Measurements from ENCODE around the gene MALSU1. TPM values are rescaled to one million over a fixed set of nuclear protein-coding genes. Genes with fewer than 3 reads are reported as not detected.

Gene MALSU1
- total RNA-seq, 1 donor from 2014 or later: 62.3 TPM

DNA sequence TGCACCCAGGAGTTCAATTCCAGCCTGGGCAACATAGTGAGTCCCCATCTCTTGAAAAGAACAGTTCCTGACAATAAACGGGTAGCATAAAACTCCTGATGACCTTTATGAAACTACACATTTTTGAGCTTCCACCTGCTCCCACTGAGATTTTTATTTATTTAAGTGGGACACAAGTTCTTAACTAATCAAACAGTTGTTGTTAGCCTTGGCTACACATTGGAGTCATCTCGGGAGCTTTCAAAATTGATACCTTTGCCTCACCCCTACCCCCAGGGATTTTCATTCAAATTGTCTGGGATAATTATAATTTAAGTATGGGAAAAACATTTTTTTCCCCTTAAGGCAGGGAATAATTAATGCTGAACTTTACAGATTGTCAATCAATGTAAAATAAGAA is 39.3 kb downstream of the MALSU1 start:
- Histone ChIP-seq H3K79me2 (ENCODE audit: insufficient read depth, low read length) (peaks cover 41% of the 10 kb centered on the region), H3K27ac (ENCODE audit: low read depth, low read length) (no peak overlapping the region), H2AFZ (ENCODE audit: low read depth, low read length) (no peak overlapping the region), H3K4me1 (ENCODE audit: insufficient read depth, low read length) (peaks cover 34% of the 10 kb centered on the region), H3K9me3 (ENCODE audit: insufficient read depth, low read depth, low read length) (peaks cover 4% of the 10 kb centered on the region), H3K4me2 (ENCODE audit: low read length) (no peak overlapping the region), H3K27me3 (ENCODE audit: insufficient read depth, low read length) (no peaks in the 10 kb centered on the region), H3K9ac (ENCODE audit: low read length) (no peak overlapping the region), H3K36me3 (ENCODE audit: insufficient read depth, low read length) (peaks cover 46% of the 10 kb centered on the region), H4K20me1 (ENCODE audit: insufficient read depth, low read length) (no peaks in the 10 kb centered on the region), H3K4me3 (ENCODE audit: insufficient read depth, low read depth, low read length) (no peak overlapping the region)
- no peak overlapping the region for H3K27ac Mint-ChIP-seq (ENCODE audit: unreplicated experiment)
- FAIRE-seq (no peak), DNase-seq (ENCODE audit: low read depth) (no peak)
- no peaks in the 10 kb centered on the region for H3K9me3 Mint-ChIP-seq (ENCODE audit: unreplicated experiment)
- TF ChIP-seq EZH2 (IDR thresholded peaks at IDR 0.05; ENCODE audit: insufficient read depth, low read length): no peak
- TF ChIP-seq, protein P1, sequence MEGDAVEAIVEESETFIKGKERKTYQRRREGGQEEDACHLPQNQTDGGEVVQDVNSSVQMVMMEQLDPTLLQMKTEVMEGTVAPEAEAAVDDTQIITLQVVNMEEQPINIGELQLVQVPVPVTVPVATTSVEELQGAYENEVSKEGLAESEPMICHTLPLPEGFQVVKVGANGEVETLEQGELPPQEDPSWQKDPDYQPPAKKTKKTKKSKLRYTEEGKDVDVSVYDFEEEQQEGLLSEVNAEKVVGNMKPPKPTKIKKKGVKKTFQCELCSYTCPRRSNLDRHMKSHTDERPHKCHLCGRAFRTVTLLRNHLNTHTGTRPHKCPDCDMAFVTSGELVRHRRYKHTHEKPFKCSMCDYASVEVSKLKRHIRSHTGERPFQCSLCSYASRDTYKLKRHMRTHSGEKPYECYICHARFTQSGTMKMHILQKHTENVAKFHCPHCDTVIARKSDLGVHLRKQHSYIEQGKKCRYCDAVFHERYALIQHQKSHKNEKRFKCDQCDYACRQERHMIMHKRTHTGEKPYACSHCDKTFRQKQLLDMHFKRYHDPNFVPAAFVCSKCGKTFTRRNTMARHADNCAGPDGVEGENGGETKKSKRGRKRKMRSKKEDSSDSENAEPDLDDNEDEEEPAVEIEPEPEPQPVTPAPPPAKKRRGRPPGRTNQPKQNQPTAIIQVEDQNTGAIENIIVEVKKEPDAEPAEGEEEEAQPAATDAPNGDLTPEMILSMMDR (IDR thresholded peaks at IDR 0.05; ENCODE audit: insufficient read depth, low read depth, low read length): no peak
- H3K27me3 Mint-ChIP-seq (ENCODE audit: low read depth, unreplicated experiment): no peaks in the 10 kb centered on the region
- peaks cover 31% of the 10 kb centered on the region for H3K36me3 Mint-ChIP-seq (ENCODE audit: low read depth, unreplicated experiment)
- H3K4me3 Mint-ChIP-seq (ENCODE audit: unreplicated experiment): no peak overlapping the region
- peaks cover 25% of the 10 kb centered on the region for H3K4me1 Mint-ChIP-seq (ENCODE audit: low read depth, unreplicated experiment)

DNA sequence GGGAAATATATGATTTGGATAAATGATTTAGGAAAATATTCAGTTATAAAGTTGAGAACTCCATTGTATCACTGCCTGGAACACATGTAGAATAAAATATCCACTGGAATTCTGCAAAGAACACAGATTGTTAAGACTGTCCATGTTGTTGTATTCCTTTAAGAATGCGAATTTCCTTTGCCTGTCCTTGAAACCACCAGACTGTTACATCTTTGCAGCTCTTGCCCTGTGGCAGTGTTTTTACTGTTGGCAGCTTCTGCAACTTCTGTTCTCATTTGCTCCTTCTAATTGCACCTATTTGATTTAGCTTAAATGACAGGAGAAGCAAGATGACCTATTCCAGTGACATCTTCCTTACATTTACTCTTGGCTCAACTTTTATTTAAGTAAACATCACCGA is 39.7 kb downstream of the MALSU1 start:
- H3K4me3 ChIP-seq (ENCODE audit: insufficient read depth, low read depth, low read length): no peak overlapping the region
- peaks cover 4% of the 10 kb centered on the region for H3K9me3 ChIP-seq (ENCODE audit: insufficient read depth, low read depth, low read length)
- peaks cover 34% of the 10 kb centered on the region for H3K4me1 ChIP-seq (ENCODE audit: insufficient read depth, low read length)
- Mint-ChIP-seq H3K4me1 (ENCODE audit: low read depth, unreplicated experiment) (peaks cover 20% of the 10 kb centered on the region), H3K4me3 (ENCODE audit: unreplicated experiment) (no peak overlapping the region), H3K9me3 (ENCODE audit: unreplicated experiment) (no peaks in the 10 kb centered on the region), H3K27me3 (ENCODE audit: low read depth, unreplicated experiment) (no peaks in the 10 kb centered on the region), H3K36me3 (ENCODE audit: low read depth, unreplicated experiment) (peaks cover 34% of the 10 kb centered on the region), H3K27ac (ENCODE audit: unreplicated experiment) (no peak overlapping the region)
- no peak overlapping the region for H3K27ac ChIP-seq (ENCODE audit: low read depth, low read length)
- no peak for TF ChIP-seq EZH2 (IDR thresholded peaks at IDR 0.05; ENCODE audit: insufficient read depth, low read length)
- TF ChIP-seq, protein P1 (IDR thresholded peaks at IDR 0.05; ENCODE audit: insufficient read depth, low read depth, low read length): no peak
- no peak for DNase-seq (ENCODE audit: low read depth)
- no peaks in the 10 kb centered on the region for H4K20me1 ChIP-seq (ENCODE audit: insufficient read depth, low read length)
- no peak overlapping the region for H2AFZ ChIP-seq (ENCODE audit: low read depth, low read length)
- H3K9ac ChIP-seq (ENCODE audit: low read length): peak overlapping the region; percentile 12
- no peaks in the 10 kb centered on the region for H3K27me3 ChIP-seq (ENCODE audit: insufficient read depth, low read length)
- FAIRE-seq: no peak
- H3K36me3 ChIP-seq (ENCODE audit: insufficient read depth, low read length): peaks cover 46% of the 10 kb centered on the region
- peaks cover 44% of the 10 kb centered on the region for H3K79me2 ChIP-seq (ENCODE audit: insufficient read depth, low read length)
- H3K4me2 ChIP-seq (ENCODE audit: low read length): peak overlapping the region; percentile 8

DNA sequence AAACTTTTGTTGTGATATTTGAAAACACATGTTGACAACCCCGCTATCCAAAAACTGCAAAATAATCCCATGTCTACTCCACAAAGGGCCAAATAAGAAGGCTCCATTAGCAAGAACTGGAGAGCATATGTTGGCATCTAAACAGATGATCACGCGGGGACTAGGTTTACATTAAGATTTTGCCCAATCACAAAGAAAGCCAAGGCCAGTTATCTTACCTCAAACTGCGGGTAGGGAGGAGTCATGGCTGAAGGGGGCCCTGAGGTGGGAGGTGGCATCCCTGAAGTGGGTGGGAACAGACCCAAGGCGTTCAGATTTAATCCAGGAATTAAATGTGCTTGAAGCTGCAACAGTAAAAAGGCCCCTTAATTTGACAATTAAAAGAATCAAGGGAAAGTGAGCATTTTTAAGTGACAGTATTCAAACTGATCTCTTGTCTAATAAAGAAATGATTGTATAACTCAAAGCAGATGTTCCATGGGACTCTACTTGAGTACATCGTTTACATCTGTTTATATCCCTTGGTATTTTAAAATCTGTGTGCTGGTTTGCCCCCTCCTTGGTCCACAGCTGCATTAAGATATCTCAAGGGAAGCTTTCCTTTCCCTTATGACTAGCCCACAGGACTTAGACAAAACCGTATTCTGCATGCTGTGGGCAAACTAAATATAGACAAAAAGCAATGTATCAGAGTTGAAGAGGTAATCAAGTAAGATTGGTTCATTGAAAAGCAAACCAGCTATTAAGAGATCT is 42.9 kb downstream of the MALSU1 start:
- peaks cover 65% of the 10 kb centered on the region for H3K36me3 ChIP-seq (ENCODE audit: insufficient read depth, low read length)
- H3K27ac Mint-ChIP-seq (ENCODE audit: unreplicated experiment): no peak overlapping the region
- H3K27me3 ChIP-seq (ENCODE audit: insufficient read depth, low read length): no peaks in the 10 kb centered on the region
- H3K4me1 ChIP-seq (ENCODE audit: insufficient read depth, low read length): peaks cover 45% of the 10 kb centered on the region
- H3K36me3 Mint-ChIP-seq (ENCODE audit: low read depth, unreplicated experiment): peaks cover 25% of the 10 kb centered on the region
- no peaks in the 10 kb centered on the region for H4K20me1 ChIP-seq (ENCODE audit: insufficient read depth, low read length)
- H2AFZ ChIP-seq (ENCODE audit: low read depth, low read length): no peak overlapping the region
- no peak for DNase-seq (ENCODE audit: low read depth)
- H3K4me3 ChIP-seq (ENCODE audit: insufficient read depth, low read depth, low read length): no peak overlapping the region
- H3K9me3 Mint-ChIP-seq (ENCODE audit: unreplicated experiment): no peaks in the 10 kb centered on the region
- H3K4me2 ChIP-seq (ENCODE audit: low read length): no peak overlapping the region
- H3K9me3 ChIP-seq (ENCODE audit: insufficient read depth, low read depth, low read length): peaks cover 4% of the 10 kb centered on the region
- peaks cover 66% of the 10 kb centered on the region for H3K79me2 ChIP-seq (ENCODE audit: insufficient read depth, low read length)
- H3K27me3 Mint-ChIP-seq (ENCODE audit: low read depth, unreplicated experiment): no peaks in the 10 kb centered on the region
- TF ChIP-seq, protein P1 (IDR thresholded peaks at IDR 0.05; ENCODE audit: insufficient read depth, low read depth, low read length): no peak
- no peak for TF ChIP-seq EZH2 (IDR thresholded peaks at IDR 0.05; ENCODE audit: insufficient read depth, low read length)
- H3K4me1 Mint-ChIP-seq (ENCODE audit: low read depth, unreplicated experiment): peaks cover 10% of the 10 kb centered on the region
- no peak overlapping the region for H3K27ac ChIP-seq (ENCODE audit: low read depth, low read length)
- no peak overlapping the region for H3K9ac ChIP-seq (ENCODE audit: low read length)
- no peak for FAIRE-seq
- no peak overlapping the region for H3K4me3 Mint-ChIP-seq (ENCODE audit: unreplicated experiment)
